ENCODE data around the gene KDM4D. TPM values are rescaled to one million over a fixed set of nuclear protein-coding genes. Genes with fewer than 3 reads are reported as not detected.

Gene KDM4D
- total RNA-seq, 1 experiment from 2014 or later = 0.30 TPM

DNA sequence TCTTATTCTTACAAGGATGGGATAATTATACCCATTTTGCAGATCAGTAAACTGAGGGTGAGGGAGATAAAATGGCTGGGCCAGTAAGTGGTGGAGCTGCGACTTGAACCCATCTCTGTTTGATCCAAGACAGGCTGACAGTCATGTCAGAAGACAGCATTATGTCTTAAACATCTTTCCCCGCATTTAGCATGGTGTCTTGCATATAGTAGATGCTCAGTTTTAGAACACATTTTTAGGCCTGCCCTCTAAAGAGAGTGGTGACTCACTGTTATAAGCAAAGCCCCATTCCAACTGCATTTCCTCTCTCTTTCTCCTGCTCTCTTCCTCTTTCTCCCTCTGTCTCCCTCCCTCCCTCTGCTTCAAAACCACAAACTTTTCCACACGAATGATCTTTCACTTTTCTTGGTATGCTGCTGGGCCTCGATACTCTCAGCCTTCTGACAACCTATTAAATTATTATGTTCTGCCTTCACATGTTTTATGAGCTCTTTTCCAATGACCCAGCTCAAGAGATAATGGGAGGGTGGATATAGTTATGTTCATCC is 25.4 kb upstream of the KDM4D start:
- DNase-seq (ENCODE audit: low read depth) = peak; percentile 66
- in situ Hi-C loops (cut with HindIII; ENCODE audit: low pct_unique_long_range_greater_than_20kb, low sequenced_read_pairs) = no loop called here

GRCh38 chr11:94954753-94955152 is 18.8 kb upstream of the KDM4D start:
- in situ Hi-C loops (cut with HindIII; ENCODE audit: low pct_unique_long_range_greater_than_20kb, low sequenced_read_pairs) = no loop called here

GRCh38 chr11:94956963-94957362 is 16.5 kb upstream of the KDM4D start:
- in situ Hi-C loops (cut with HindIII; ENCODE audit: low pct_unique_long_range_greater_than_20kb, low sequenced_read_pairs) = no loop called here
- no peak for DNase-seq (ENCODE audit: low read depth)

More at GRCh38 chr11:94954753-94955152, 18.8 kb upstream of the KDM4D start:
- no peak for DNase-seq (ENCODE audit: low read depth)

GRCh38 chr11:94958121-94958696 is 15.3 kb upstream of the KDM4D start:
- in situ Hi-C loops (cut with HindIII; ENCODE audit: low pct_unique_long_range_greater_than_20kb, low sequenced_read_pairs) = no loop called here
- DNase-seq (ENCODE audit: low read depth) = no peak

- in situ Hi-C loops (cut with HindIII; ENCODE audit: low pct_unique_long_range_greater_than_20kb, low sequenced_read_pairs) = no loop called here
- no peak for DNase-seq (ENCODE audit: low read depth)
These were observed 14.3 kb upstream of the KDM4D start for GRCh38 chr11:94959179-94959578.

GRCh38 chr11:94960488-94960887 is 13.0 kb upstream of the KDM4D start:
- in situ Hi-C loops (cut with HindIII; ENCODE audit: low pct_unique_long_range_greater_than_20kb, low sequenced_read_pairs) = no loop called here

DNA sequence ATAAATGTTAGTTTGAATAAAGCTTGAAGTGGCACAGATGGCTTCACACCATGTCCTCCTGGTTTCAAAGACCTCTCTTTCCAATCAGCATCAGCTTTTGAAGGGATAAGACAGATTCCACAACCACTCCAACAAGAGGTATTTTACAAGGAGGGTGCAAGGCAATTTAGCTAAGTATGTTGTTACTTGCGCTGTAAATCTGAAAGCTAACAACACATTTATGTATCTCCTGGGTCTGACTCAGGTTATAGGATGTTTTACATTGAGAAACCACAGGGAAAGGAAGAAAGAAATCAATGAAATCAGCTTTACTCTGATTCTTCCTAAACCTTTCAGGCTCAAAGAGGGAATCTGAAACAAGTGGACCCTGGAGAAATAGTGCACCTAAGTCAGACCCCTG is 12.3 kb upstream of the KDM4D start:
- DNase-seq (ENCODE audit: low read depth) = no peak
- in situ Hi-C loops (cut with HindIII; ENCODE audit: low pct_unique_long_range_greater_than_20kb, low sequenced_read_pairs) = no loop called here

More at GRCh38 chr11:94960488-94960887, 13.0 kb upstream of the KDM4D start:
- DNase-seq (ENCODE audit: low read depth) = no peak

DNA sequence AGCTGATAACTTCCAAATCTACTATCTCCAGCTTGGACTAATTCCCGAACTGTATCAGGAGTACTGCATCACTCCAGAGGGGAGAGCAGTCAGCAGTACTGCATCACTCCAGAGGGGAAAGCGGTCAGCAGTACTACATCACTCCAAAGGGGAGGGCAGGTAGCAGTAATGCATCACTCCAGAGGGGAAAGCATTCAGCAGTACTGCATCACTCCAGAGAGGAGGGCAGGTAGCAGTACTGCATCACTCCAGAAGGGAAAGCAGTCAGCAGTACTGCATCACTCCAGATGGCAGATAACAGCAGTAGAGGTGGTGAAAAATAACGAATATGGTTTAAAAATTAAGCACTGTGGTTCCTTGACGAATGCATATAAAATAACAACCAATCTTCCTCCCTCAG is 8.6 kb upstream of the KDM4D start:
- DNase-seq (ENCODE audit: low read depth) = no peak
- in situ Hi-C loops (cut with HindIII; ENCODE audit: low pct_unique_long_range_greater_than_20kb, low sequenced_read_pairs) = no loop called here

- no peak for DNase-seq (ENCODE audit: low read depth)
- in situ Hi-C loops (cut with HindIII; ENCODE audit: low pct_unique_long_range_greater_than_20kb, low sequenced_read_pairs) = no loop called here
These were observed 5.1 kb upstream of the KDM4D start for GRCh38 chr11:94968334-94968958.

GRCh38 chr11:94972700-94973098 is 810 bp upstream of the KDM4D start:
- DNase-seq (ENCODE audit: low read depth) = no peak
- in situ Hi-C loops (cut with HindIII; ENCODE audit: low pct_unique_long_range_greater_than_20kb, low sequenced_read_pairs) = no loop called here

DNA sequence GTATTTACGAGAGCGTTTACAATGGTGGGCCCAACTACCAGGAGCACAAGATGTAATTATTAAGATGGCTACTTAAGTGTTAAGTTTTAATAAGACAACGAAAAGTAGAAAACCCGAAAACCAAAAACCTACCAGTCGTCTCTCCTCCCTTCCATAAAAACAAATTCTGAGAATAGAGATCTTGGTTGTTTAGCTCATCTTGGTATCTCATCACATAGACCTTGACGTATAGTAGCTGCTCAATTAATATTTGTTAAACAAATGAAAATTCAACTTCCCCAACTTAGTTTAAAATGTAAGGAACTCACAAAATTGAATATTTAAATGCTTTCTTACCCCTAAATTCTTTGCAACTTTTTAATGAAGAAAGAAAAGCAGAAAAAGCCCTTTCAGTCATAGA is 669 bp downstream of the KDM4D start:
- in situ Hi-C loops (cut with HindIII; ENCODE audit: low pct_unique_long_range_greater_than_20kb, low sequenced_read_pairs) = no loop called here
- DNase-seq (ENCODE audit: low read depth) = no peak

GRCh38 chr11:94975599-94975998 is 2.1 kb downstream of the KDM4D start:
- DNase-seq (ENCODE audit: low read depth) = no peak
- in situ Hi-C loops (cut with HindIII; ENCODE audit: low pct_unique_long_range_greater_than_20kb, low sequenced_read_pairs) = no loop called here

- in situ Hi-C loops (cut with HindIII; ENCODE audit: low pct_unique_long_range_greater_than_20kb, low sequenced_read_pairs) = no loop called here
- DNase-seq (ENCODE audit: low read depth) = no peak
These were observed 13.9 kb downstream of the KDM4D start for GRCh38 chr11:94987378-94987777.

DNA sequence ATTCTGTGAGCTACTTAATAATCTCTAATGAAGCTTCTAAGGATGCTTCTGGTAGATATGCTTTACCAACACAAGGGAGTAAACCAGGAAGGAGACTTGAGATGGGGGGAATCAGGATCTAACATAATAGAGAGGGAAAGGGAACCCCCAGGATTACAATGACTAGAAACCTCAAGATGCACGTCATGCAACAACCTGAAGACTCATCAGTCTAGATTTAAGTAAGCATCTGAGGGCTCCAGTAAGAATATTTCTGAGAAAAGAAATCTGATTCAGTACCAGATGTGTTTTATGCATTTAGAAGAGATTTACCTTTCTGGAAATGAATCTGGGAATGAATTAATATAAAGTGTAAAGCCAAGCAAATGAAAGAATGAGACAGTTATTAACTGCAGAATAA is 15.2 kb downstream of the KDM4D start:
- DNase-seq (ENCODE audit: low read depth) = no peak
- in situ Hi-C loops (cut with HindIII; ENCODE audit: low pct_unique_long_range_greater_than_20kb, low sequenced_read_pairs) = no loop called here

DNA sequence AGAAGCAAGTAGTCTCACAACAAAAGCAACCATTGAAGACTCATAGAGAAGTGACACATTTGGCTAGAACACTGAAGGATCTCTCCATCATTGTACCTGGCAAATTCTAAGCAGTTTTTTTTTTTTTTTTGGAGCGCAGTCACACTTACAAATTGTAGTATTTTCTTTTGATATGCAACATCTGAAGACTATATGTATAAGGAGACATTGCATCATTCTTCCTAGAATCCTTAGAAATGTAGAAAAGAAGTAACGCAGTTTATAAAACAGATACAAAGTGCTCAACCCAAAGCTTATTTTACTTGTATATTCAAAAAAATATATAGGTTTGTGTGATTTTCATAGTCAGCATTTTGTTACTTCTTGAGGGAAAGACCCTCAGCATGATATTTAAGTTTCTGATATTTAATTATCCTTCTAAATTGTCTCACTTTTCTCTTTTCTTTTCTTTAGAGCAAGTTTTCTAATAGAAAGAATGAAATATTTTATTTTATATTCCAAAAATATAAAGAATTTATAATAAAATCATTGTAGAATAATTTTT is 20.0 kb downstream of the KDM4D start:
- no peak for DNase-seq (ENCODE audit: low read depth)
- in situ Hi-C loops (cut with HindIII; ENCODE audit: low pct_unique_long_range_greater_than_20kb, low sequenced_read_pairs) = no loop called here

DNA sequence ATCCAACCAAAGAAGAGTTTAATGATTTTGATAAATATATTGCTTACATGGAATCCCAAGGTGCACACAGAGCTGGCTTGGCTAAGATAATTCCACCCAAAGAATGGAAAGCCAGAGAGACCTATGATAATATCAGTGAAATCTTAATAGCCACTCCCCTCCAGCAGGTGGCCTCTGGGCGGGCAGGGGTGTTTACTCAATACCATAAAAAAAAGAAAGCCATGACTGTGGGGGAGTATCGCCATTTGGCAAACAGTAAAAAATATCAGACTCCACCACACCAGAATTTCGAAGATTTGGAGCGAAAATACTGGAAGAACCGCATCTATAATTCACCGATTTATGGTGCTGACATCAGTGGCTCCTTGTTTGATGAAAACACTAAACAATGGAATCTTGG is 23.9 kb downstream of the KDM4D start:
- in situ Hi-C loops (cut with HindIII; ENCODE audit: low pct_unique_long_range_greater_than_20kb, low sequenced_read_pairs) = no loop called here
- DNase-seq (ENCODE audit: low read depth) = no peak

DNA sequence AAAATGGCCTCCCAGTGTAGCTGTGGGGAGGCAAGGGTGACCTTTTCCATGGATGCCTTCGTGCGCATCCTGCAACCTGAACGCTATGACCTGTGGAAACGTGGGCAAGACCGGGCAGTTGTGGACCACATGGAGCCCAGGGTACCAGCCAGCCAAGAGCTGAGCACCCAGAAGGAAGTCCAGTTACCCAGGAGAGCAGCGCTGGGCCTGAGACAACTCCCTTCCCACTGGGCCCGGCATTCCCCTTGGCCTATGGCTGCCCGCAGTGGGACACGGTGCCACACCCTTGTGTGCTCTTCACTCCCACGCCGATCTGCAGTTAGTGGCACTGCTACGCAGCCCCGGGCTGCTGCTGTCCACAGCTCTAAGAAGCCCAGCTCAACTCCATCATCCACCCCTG is 24.8 kb downstream of the KDM4D start:
- no peak for DNase-seq (ENCODE audit: low read depth)
- in situ Hi-C loops (cut with HindIII; ENCODE audit: low pct_unique_long_range_greater_than_20kb, low sequenced_read_pairs) = no loop called here

GRCh38 chr11:95003716-95004115 is 30.2 kb downstream of the KDM4D start:
- DNase-seq (ENCODE audit: low read depth) = no peak
- in situ Hi-C loops (cut with HindIII; ENCODE audit: low pct_unique_long_range_greater_than_20kb, low sequenced_read_pairs) = no loop called here

DNA sequence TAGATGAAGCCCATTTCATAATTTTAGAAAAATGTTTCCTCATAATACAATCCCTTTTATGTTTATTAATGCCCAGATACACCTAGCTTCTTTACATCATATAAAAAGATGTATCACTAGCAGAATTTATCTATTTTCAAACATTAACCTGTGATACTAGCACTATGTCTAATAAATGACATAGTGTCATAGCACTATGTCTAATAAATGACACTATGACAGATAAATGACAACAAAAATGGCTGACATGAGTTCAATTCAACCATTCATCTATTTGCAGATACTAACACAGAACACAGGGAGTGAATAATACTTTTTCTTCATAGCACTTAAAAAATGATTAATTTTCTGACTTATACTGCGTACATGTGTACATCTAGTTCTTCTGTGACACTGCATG is 32.1 kb downstream of the KDM4D start:
- in situ Hi-C loops (cut with HindIII; ENCODE audit: low pct_unique_long_range_greater_than_20kb, low sequenced_read_pairs) = no loop called here
- no peak for DNase-seq (ENCODE audit: low read depth)

DNA sequence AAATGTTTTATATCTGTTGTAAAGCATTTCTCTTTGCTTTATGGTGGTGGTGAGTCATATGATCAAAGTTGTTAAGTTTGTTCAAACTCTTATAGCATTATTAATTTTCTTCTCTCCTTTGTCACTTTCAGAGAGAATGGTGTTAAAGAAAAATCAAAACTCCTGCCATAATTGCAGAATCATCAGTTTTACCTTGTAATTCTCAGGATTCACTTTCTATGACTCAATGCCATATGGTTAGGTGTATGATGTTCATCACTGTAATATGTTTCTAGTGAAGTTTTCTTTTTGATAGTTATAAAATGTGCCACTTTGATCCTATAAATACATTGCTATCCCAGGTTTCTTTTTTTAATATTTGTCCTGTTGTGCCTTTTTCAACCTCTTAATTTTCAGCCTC is 37.9 kb downstream of the KDM4D start:
- in situ Hi-C loops (cut with HindIII; ENCODE audit: low pct_unique_long_range_greater_than_20kb, low sequenced_read_pairs) = no loop called here
- no peak for DNase-seq (ENCODE audit: low read depth)

Data from Caki2 (cell line).